ENCODE data around the gene SP6.
A peak's percentile ranks its signal among the peaks of the same experiment; 100 is the strongest.

Gene SP6

GRCh38 chr17:47810200-47810821 is 40.7 kb downstream of the SP6 start:
- no peak for DNase-seq

GRCh38 chr17:47808830-47809480 is 42.0 kb downstream of the SP6 start:
- DNase-seq, result no peak

GRCh38 chr17:47808036-47808829 is 42.7 kb downstream of the SP6 start:
- DNase-seq, result no peak

DNA sequence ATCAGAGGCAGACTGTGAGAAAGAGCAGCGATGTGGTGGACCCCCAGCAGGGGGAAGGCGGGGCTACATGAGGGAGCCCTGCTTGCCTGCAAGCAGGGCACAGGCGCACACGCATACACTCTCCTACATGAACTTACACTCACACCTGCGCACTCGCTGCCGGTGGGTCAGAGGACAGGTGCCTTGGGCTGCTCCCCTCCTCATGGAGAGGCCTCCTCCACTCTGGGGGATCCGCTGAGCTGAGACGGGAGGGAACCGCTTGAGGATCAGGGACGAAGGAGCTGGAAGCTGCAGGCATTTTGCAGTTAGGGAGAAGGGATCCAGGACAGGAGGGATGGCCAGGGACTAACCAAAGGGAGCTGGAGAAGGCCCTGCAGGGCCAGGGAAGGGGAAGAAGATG is 43.5 kb downstream of the SP6 start:
- no peak for DNase-seq

- no peak for DNase-seq
Measured at GRCh38 chr17:47806913-47807255, 44.1 kb downstream of the SP6 start.

GRCh38 chr17:47806026-47806912 is 44.7 kb downstream of the SP6 start:
- DNase-seq, result no peak

GRCh38 chr17:47804461-47804860 is 46.5 kb downstream of the SP6 start:
- DNase-seq, result no peak

DNA sequence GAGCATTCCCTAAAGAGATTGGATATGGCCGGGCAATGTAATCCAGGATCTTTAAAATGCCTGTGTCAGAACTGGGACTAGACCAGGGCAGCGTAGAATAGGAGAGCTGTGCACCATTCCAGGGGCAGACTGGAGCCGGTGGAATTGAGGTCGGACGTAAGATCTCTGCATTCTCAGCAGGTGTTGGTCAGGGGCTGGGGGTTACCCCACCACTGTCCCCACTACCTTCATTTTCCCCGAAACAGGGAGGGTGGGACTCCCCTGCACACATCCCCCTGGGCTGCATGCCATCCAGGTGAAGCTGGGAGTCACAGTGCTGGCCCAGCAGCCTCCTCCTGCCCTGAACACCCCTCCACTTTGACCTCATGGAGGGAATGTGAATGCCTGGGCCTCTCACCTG is 47.2 kb downstream of the SP6 start:
- DNase-seq, result no peak

GRCh38 chr17:47803201-47803600 is 47.8 kb downstream of the SP6 start:
- no peak for DNase-seq

DNA sequence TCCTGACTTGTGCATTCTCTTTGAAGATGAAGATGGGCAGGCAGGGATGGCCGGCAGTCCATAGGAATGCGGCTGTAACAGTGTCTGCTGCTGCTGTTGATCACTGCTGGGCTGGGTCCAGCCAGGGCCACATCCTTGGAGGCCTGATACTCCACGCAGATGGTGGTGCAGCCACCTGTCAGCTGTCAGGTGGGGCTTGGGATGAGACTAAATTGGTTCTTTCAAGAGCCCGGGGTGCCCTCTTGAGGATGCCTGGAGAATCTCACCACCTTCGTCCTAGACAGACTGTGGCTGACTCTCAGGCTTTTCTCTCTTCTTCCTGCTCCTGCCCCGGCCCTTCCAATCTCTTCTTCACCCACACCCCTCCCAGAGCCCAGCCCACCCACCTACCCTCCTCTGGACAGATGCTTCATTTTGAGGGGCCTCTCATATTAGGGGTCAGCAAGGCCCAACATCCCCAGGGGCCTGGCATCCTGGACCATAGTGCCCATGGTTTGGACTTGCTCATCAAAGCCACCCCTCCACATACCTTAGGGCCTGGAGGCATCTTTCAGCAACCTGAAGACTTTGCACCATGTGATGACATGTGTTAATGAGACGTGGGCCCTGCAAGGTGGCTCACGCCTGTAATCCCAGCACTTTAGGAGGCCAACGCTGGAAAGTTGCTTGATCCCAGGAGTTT is 48.5 kb downstream of the SP6 start:
- DNase-seq, result peak; percentile 50

GRCh38 chr17:47801906-47802305 is 49.1 kb downstream of the SP6 start:
- DNase-seq, result no peak

DNA sequence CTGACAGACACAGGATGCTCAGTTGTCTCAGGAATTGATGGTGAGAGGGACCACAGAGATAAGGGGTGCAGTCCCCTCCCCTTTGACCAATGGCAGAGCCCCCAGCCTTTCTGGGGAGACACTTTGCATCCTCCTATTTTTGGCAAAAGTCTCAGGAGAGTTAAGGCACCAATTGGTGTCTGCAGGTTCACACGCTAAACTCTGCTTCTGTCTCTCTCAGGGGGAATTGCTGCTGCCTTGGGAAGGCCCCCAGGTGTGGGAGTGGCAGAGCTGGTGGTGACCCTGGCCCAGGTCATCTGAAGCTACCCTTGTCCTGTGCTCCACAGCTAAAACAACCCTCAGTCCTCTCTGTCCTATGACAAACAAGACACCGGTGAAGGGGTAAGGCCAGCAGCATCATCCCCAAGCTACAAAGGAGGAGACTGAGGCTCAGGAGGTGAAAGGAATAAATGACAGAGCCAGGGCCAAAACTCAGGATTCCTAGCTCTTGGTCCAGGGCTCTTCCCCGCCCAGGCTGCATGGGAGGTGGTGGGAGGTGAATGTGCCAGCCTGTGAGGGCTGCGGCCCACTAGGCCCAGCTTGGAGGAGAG is 49.7 kb downstream of the SP6 start:
- DNase-seq, result no peak

- no peak for DNase-seq
Measured at GRCh38 chr17:47800686-47801085, 50.3 kb downstream of the SP6 start.

DNA sequence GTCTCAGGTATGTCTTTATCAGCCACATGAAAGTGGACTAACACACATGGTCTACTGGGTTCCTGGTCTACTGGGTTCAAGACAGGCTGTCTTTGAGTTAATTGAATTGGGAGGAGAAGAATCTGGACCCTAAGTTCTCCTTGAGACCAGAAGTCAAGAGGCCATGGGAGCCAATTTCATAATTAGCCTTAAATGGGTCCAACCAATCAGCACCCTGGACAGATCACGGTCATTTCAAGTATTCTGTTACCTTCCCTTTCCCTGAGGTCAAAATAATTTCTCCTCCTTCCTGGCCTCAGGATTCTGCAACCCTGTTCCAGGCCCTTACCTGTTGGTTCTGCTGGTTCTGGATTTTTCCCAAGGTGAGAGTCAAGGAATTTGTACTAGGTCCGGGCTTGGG is 53.2 kb downstream of the SP6 start:
- DNase-seq, result no peak

Measured in central memory CD4-positive, alpha-beta T cell (primary cell).